DMS79 (cell line): ENCODE data around the gene TUBGCP3.
"Not testable (repeated sequence)": the region's sequence is repeated elsewhere in the genome, so short reads cannot be mapped to it uniquely, and the experiment has no call there.

Source experiments
- DNase-seq: peaks from one replicate; lab custom pipeline; 2025; lab: John Stamatoyannopoulos, UW

TUBGCP3 gene, protein sequence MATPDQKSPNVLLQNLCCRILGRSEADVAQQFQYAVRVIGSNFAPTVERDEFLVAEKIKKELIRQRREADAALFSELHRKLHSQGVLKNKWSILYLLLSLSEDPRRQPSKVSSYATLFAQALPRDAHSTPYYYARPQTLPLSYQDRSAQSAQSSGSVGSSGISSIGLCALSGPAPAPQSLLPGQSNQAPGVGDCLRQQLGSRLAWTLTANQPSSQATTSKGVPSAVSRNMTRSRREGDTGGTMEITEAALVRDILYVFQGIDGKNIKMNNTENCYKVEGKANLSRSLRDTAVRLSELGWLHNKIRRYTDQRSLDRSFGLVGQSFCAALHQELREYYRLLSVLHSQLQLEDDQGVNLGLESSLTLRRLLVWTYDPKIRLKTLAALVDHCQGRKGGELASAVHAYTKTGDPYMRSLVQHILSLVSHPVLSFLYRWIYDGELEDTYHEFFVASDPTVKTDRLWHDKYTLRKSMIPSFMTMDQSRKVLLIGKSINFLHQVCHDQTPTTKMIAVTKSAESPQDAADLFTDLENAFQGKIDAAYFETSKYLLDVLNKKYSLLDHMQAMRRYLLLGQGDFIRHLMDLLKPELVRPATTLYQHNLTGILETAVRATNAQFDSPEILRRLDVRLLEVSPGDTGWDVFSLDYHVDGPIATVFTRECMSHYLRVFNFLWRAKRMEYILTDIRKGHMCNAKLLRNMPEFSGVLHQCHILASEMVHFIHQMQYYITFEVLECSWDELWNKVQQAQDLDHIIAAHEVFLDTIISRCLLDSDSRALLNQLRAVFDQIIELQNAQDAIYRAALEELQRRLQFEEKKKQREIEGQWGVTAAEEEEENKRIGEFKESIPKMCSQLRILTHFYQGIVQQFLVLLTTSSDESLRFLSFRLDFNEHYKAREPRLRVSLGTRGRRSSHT

DNA sequence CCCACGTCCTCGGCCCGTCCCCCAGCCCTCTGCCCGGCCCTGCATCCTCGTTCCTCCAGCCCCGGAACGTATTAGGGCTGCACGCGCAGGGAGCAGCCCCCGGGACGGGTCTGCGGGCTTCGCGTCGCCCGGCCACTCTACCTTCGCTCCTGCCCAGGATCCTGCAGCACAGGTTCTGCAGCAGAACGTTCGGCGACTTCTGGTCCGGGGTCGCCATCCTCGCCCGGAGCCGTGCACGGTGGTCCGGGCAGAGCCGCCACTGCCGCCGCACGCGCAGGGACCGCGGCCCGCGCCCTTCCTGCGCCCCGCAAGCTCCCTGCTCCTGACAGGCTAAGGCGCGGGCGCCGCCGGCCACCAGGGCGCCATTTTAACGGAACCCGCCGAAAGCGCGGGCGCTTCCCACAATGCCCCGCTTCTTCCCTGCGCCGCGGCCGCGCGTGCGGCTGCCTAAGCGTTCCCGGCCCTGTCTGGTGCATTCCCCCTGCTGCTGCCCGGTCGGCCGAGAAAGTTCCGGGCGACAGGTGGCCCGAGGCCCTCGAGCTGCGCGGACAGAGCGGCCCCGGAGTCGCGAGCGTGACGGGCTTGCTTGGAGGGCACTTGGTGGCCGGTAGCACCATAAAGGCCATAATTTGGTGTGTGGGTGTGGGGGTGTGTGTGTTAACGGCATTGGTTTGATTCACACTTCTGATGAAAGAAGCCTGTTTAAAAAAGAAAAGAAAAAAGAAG lies at the start of gene TUBGCP3:
Gene TUBGCP3 (minus strand): TSS at position 390 of the 726 bp plus-strand sequence. CDS start 173 bp downstream, at position 217.
- DNase-seq, result peak; percentile 81

DNA sequence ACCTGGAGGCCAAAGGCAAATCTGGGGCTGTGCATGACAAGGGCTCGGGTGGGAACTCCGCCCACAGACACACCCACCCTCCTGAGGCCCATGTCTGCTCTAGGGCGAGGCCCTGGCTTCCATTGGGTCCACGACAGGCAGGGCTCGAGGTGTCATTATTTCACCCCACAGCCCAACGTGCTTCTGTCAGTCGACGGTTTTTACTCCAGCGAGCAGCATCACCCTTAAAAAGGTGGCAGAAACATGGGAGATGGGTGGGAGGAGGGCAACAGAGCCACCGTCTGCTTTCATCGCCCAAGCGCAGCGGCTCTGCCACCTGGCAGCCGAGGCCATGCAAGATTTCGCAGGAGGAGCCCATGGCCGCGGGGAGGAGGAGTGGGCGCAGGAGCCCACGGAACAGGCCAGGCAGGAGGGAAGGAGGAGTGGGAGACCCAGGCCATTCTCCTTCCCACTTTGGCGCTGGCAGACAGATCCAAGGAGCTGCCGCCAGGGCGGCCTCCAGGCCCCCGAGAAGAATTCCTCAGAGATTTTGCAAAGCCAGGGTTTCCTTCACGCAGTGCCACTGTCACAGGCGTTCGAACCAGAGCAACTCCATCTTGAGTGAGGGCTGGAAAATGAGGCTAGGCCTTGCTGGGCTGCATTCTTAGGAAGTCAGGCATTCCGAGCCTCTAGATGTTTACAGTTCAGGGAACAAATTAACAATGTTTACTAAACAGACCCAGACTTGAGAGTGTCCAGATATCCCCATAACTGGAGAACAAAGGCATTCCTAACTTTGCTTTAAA lies 49.3 kb upstream of the TUBGCP3 start:
- DNase-seq, result no peak

DNA sequence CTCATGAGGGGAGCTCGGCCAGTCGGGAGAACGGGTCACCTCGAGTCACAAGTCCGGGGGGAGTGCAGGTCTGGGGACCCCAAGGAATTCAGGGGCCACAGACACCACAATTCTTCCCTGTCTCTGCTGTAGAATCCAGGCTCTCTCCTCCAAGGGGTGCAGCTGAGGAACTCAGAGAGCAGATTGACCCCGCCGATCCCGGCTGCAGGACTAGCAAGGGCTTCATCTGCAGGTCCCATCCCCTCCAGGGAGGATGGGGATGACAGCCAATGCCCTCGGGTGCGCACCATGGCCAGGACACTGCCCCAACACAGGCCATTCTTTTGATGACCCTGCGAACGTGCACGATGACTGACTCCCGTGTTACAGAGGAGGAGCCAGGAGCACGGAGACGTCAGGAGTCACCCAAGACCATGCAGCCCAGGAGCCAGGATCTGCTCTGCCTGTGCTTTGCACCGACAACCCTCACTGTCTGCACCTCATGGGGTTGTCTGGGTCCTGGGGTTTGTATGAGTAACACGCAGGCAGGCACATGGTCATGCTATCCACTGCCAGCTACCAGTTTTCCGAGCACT lies 48.5 kb upstream of the TUBGCP3 start:
- DNase-seq, result no peak

DNA sequence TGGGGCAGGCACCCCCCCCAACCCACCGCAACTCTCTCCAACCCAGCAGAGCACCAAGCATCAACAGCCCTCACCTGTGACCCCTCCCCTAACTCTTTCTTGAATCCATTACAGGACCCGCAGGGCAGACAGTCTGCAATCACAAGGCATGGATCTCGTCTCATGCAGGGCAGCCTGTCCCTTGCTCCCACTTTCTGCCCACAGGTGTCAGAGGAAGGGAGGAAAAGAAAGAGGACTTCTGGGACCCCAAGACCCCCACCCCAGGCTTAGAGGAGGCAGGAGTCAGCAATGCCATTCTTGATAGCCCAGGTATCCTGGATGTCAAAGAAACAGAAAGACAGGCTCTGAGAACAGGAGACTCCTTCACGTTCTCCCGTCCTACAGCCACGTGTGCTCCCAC lies 47.4 kb upstream of the TUBGCP3 start:
- DNase-seq, result no peak

DNA sequence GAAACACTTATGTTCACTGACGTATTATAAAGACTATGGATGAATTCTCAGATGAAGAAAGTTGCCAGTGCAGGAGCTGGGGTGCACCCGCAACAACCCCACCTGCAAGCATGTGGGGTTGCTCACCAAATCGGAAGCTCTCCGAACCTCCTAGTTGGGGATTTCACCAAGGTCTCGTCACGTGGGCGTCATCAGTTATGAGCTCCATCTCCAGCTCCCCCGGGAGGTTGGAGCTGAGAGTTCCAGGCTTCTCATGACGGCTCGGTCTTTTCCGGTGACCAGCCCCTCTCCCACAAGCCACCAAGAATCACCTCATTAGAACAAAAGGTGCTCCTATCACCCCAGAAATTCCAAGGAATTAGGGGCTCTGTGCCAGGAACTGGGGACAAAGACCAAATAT lies 46.1 kb upstream of the TUBGCP3 start:
- DNase-seq, result no peak

DNA sequence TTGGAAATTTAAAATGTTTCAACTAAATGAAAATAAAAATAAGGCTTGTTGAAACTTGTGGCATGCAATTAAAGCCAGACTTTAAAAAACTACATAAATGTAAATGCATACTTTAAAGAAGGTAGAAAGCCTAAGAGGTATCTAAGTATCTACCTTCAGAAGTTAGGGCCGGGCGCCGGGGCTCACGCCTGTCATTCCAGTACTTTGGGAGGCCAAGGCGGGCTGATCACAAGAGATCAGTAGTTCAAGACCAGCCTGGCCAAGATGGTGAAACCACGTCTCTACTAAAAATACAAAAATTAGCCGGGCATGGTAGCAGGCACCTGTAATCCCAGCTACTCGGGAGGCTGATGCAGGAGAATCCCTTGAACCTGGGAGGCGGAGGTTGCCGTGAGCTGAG lies 42.3 kb upstream of the TUBGCP3 start:
- not testable (repeated sequence) for DNase-seq

DNA sequence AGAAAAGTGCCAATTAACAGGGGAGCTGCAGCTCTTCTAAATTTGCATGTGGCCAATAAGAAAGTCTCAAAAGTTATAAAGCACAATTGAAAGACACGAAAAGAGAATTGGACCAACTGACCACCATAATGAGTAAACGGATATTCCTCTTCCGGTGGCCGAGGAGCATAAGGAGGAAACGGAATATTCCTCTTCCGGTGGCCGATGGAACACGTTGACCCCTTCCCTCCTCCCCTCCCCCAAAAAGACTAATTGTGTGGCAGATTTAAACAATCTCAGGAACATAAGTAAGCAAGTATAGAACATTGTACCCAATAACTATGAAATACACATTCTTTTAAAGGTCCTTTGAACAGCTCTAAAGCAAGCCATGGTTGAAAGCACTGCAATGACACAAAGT lies 41.2 kb upstream of the TUBGCP3 start:
- DNase-seq, result no peak

DNA sequence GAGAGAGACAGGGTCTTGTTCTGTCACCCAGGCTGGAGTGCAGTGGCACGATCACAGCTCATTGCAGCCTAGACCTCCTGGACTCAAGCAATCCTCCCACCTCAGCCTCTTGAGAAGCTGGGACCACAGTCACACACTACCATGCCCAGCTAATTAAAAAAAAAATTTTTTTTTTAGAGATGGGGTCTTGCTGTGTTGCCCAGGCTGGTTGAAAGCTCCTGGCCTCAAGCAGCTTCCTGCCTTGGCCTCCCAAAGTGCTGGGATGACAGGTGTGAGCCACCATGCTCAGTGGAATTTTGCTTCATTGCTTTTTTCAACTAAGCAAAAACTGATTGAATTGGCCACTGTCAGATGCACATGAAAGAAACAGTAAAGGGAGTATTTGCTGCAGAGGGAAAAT lies 39.7 kb upstream of the TUBGCP3 start:
- not testable (repeated sequence) for DNase-seq

DNA sequence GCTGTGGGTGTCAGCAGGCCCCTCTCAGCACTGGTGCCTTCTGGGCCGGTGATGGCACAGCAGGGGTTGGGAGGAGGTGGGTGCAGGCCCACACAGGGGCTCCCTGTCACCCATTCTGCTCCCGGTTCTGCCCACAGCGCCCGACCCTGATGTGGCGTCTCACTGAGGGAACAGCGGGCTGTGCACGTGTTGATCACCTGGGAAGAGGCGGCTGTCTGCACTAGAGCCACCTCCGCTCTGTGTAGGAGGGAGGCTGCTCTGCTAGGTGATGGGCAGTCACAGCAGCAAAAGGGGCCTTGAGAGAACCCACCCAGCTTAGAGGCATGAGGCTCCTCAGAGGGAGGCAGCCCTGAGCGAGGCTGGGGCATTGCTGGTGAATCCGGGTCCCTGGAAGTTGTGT lies 39.2 kb upstream of the TUBGCP3 start:
- DNase-seq, result no peak

DNA sequence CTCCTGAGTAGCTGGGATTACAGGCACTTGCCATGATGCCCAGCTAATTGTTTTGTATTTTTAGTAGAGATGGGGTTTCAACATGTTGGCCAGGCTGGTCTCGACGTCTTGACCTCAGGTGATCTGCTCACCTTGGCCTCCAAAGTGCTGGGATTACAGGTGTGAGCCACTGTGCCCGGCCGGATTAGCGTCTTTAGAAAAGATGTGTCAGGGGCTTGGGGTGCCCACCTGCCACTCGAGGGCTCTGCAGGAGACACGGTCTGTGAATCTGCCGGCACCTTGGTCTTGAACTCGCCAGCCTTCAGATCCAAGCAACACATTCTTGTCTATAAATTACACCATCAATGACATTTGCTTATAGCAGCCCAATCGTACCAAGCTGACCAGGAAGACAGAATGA lies 38.8 kb upstream of the TUBGCP3 start:
- DNase-seq, result no peak

DNA sequence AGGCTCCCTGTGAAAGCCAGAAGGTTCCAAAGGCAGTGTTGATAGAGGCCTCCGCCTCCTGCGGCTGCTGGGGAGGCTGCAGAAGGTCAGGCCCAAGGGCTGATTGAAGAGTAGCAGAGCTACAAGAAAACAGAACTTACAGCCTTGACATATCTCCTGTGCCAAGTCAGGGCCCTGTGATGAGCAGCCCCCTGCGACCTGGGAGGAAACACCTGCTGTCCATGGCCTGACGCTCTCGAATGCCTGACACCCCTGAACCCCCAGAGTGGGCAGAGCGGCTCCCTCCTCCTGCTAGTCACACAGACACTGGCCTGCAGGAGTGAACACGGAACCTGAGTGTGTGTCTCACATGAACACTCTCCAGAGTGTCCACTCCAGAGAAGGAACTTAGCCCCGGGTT lies 38.2 kb upstream of the TUBGCP3 start:
- DNase-seq, result no peak

DNA sequence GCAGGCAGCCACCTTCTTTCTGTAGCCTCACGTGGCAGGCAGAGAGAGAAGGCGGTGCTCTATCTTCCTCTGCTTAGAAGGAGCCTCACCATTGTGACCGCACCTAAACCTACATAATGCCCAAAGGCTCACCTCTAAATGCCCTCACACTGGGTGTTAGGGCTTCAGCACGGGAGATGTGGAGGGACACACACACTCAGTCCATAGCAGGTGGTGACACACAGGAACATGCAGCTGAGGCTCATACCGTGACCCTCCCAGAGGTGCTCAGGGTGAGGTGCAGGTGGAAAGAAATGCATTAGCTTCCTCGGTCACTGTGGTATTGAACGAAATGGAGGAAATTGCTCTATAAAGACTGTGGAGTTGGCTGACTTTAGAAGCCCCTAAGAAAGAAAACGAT lies 37.7 kb upstream of the TUBGCP3 start:
- DNase-seq, result no peak

DNA sequence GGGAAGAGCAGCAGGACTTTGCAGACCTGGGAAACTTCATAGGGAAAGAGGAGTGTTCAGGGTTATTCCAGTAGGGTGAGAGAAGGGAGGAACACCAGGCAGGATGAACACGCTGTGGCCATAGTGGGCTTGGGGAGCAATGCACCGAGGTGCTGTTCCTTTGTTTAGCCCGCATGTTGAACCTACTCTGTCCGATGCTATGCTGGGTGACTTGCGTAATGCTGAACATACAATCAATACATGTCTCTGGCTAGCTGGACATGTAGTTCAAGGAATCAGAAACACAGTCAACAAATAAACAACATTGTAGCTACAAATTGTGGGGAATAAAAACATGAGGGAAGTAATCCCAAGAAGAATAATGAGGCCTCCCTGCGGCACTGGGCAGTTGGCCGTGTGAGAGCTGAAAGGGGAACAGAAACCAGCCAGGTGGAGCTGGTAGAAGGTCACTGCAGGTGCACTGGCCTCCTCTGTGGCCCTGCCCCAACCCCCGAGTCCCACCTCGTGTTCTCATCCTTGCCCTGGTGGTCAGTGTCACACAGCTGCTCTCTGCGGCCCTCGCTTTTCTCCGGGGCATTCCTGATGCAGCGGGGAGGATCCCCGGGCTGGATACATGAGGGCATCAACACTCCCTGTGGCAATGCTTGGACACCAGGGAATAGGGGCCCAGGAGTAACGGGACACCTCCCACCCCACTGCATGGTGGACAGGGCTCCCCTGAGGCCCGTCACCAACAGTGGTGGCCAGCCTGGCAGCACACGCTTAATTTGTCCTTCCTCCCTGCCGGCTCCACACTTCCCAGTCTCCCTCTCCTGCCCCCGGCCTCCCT lies 36.9 kb upstream of the TUBGCP3 start:
- DNase-seq, result no peak

DNA sequence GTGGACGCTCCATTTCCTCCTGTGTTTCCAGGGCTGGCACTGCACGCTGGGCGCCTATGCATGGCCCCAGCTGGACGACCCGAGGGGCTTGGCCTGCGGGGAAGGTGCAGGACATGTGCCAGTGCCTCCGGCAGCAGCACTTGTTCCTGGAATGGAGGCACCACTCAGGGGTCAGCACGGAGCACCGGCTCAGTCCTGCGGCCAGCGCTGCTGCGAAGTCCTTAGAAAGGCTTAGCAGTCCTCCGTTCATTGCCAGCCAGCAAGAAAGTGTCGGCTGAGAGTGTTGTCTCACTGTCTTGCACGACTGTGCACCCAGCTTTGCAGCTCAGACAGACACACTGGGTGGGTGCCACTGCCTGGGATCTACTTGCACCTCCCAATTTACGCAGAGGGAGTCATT lies 36.1 kb upstream of the TUBGCP3 start:
- no peak for DNase-seq

DNA sequence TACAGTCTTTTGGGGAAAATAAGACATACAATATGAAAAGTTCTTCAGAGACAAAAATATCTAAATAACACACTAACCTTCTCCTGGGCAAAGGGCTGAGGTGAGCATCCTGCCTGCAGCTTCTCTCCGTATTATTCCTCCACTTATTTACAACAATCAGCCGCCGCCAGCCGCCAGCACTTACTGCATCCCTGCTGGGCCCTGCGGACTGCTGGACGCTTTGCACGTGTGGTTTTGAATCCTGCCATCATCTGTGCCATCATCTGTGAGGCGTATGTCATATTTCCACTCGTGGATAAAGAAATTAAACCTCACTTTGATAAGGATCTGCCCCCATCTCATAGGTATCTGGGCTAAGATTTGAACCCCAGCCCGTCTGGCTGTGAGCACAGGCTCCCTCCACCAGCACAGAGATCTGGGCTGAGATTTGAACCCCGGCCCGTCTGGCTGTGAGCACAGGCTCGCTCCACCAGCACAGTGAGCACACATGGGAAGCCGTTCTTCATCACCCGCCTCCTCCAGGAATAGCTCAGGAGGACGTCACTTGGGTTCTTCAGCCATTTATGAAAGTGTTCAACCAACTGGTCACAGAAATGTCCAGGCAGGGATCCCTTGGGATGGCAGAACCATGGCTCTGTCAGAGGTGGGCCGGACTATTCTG lies 35.2 kb upstream of the TUBGCP3 start:
- no peak for DNase-seq

DNA sequence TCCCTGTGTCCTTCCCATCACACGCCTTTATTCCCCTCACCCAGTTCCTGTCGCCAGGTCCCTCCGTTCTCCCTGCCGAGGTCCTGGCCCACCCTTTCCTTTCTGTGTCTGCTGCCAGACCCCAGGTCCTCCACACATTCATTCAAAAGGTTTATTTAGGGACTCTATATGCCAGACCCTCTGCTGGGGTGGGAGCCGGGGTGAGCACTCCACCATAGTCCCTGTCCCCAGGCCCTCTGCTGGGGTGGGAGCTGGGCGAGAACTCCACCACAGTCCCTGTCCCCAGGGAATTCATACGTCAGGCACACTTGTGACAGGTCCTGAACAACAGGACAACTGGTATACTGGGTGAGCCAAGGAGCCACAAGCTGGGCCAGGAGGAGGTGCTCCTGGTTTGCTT lies 34.4 kb upstream of the TUBGCP3 start:
- DNase-seq, result no peak

DNA sequence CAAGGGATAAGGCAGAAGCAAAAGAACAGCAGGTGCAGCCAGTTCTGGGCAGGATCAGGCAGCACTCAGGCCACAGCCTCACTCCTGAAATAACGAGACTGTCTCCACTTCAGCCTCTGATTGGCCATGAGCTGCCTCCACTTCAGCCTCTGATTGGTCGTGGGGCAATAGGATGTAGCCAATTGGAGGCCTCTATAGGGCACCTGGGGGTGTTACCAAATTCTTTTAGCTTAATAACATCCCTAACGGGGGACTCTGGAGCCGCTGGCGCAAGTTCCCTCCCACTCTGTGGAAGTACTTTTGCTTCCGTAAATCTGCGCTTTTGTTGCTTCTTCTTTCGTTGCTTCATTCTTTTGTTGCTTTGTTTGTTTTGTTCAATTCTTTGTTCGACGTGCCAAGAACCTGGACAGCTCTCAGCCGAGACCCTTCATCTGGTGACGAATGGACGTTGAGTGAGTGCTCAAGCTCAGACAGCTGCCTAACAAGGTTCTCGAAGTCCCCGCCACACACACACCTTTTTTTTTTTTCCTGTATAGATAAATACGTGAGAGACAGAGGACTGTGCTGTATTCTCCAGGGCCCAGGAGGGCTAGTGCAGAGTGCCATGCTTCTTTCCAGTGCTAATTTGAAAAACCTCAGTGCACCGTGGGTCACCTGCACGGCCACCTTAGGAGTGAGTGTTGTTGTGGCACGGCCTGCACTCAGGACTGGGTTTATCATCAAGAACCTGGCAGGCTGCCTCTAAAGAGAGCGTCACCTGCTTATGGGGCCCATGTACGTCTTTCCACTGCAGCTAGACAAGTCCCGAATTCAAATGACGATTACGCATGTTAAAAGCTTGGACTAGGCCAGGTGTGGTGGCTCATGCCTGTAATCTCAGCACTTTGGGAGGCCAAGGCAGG lies 32.0 kb upstream of the TUBGCP3 start:
- DNase-seq, result peak; percentile 100

DNA sequence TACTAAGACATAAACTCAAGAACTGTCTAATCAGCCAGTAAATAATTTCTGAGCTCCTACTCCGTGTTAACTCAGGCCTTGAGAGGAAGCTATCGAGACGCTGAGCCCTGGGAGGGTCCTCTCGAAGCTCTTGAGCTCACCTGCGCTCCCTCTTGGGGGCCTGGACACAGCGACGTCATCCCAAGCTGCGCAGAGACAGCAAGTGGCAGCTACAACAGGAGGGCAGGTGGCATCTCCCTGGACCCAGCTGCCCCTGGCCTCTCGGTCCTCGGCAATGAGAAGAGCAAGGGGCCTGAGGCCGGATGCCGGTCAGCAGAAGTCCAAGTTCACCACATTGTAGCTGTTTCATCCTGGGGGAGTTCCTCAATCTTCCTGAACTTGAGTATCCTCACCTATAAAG lies 30.5 kb upstream of the TUBGCP3 start:
- no peak for DNase-seq
